Adrenal gland (tissue), 12 donors: ENCODE data around the gene CELA3B. TPM values are rescaled to one million over a fixed set of nuclear protein-coding genes. Genes with fewer than 3 reads are reported as not detected.

Source experiments
- DNase-seq, 7 donors: peaks; one replicate each; pipeline ENCODE4 v3.0.0-alpha.2; 2019 to 2020
- H3K27ac ChIP-seq, 5 donors: fragments of 200-600 bp; sonication (generic) in 4 of 5; 1 replicate in 3 of 5; 2 replicates in 2 of 5; pipeline versions ENCODE4 v1.5.1 to v1.8.0; 2016 to 2020; ENCODE audit warnings: mild to moderate bottlenecking in 1 of 5
- H3K27me3 ChIP-seq: fragments of 200-600 bp; 2 replicates; pipeline ENCODE4 v1.8.0; 2021
- H3K36me3 ChIP-seq, 2 donors: fragments of 200-600 bp; replicated peaks in 1 of 2; 1 replicate in 1 of 2; 2 replicates in 1 of 2; pipeline versions ENCODE4 v1.5.1 to v1.8.0; 2018 to 2022
- H3K4me1 ChIP-seq, 2 donors: fragments of 200-600 bp; replicated peaks in 1 of 2; 1 replicate in 1 of 2; 2 replicates in 1 of 2; pipeline versions ENCODE4 v1.5.1 to v1.8.0; 2018 to 2021
- H3K4me3 ChIP-seq, 4 donors: fragments of 200-600 bp; sonication (generic) in 3 of 4; one replicate each; pipeline ENCODE4 v1.5.1; 2016 to 2018
- H3K9me3 ChIP-seq, 3 donors: fragments of 200-600 bp; sonication (generic) in 1 of 3; replicated peaks in 1 of 3; 1 replicate in 2 of 3; 2 replicates in 1 of 3; pipeline versions ENCODE4 v1.5.1 to v1.8.0; 2016 to 2021
- CTCF ChIP-seq, 6 experiments: fragments of 450-650 bp in 4 of 6; fragments of 200-600 bp in 2 of 6; sonication (generic) in 1 of 6; IDR thresholded peaks; 1 replicate in 5 of 6; 2 replicates in 1 of 6; pipeline versions ENCODE4 v1.5.1 to v1.8.0; 2016 to 2021; ENCODE audit warnings: antibody characterized with exemption in 6 of 6, mild to moderate bottlenecking in 2 of 6, moderate library complexity in 1 of 6
- POLR2A ChIP-seq, 2 donors: fragments of 450-650 bp; IDR thresholded peaks; one replicate each; pipeline ENCODE4 v1.6.1; 2017; ENCODE audit warnings: antibody characterized with exemption in 2 of 2, mild to moderate bottlenecking in 2 of 2, moderate library complexity in 1 of 2
- WGBS, 4 donors: extraction: QIAGEN DNeasy Blood & Tissue Kit in 2 of 4; methylation state at CpG; one replicate each; pipeline versions ENCODE4 v1.1.5 to v1.1.7; 2013 to 2017; 5-methylcytosine and 5-hydroxymethylcytosine counted together
- intact Hi-C, 2 donors: fragments of 100-400 bp; cut with DNase I; formaldehyde crosslinking; loops; one replicate each; pipeline versions ENCODE4 v1.14.1 to v1.15.0; 2022 to 2023
- polyA plus RNA-seq, 3 donors: library from polyadenylated mRNA; stranded (reverse); fragments of 200-250 nt in 2 of 3; fragments of 350-450 nt in 1 of 3; fragmentation: Illumina TruSeq in 1 of 3; extraction: RNeasy Lipid Tissue Mini Kit (QIAGEN cat#74804) in 1 of 3; gene quantifications; one replicate each; pipeline ENCODE4 v1.2.3, GENCODE V29; 2013 to 2014
- total RNA-seq, 9 donors: library from RNA; depleted of rRNA in 4 of 9; stranded (reverse); fragments of >200 nt in 4 of 9; fragments of 120-200 nt in 1 of 9; fragmentation: NEBNext Ultra II Directional in 1 of 9; extraction: Animal tissue kit (Norgen Biotek cat#: 25700) in 1 of 9; gene quantifications; one replicate each; pipeline versions ENCODE4 v1.1.0 to v1.2.4, GENCODE V29; 2013 to 2023
- donor health status: healthy with polysubstance abuse.
- donor health status: Bipolar disorder and iron deficiency.
- donor health status: DM: yes; HTN: yes; CAD: no.
- donor health status: DM: no; HTN: no; CAD: no.
- donor health status: DM: no; HTN: no; CAD: no.
- donor health status: DM: yes; HTN: yes; CAD: no.

The CELA3B gene
- total and polyA plus RNA-seq, 12 donors: 0.80 to 7.0 (median 0.84) TPM; not detected in 7

DNA sequence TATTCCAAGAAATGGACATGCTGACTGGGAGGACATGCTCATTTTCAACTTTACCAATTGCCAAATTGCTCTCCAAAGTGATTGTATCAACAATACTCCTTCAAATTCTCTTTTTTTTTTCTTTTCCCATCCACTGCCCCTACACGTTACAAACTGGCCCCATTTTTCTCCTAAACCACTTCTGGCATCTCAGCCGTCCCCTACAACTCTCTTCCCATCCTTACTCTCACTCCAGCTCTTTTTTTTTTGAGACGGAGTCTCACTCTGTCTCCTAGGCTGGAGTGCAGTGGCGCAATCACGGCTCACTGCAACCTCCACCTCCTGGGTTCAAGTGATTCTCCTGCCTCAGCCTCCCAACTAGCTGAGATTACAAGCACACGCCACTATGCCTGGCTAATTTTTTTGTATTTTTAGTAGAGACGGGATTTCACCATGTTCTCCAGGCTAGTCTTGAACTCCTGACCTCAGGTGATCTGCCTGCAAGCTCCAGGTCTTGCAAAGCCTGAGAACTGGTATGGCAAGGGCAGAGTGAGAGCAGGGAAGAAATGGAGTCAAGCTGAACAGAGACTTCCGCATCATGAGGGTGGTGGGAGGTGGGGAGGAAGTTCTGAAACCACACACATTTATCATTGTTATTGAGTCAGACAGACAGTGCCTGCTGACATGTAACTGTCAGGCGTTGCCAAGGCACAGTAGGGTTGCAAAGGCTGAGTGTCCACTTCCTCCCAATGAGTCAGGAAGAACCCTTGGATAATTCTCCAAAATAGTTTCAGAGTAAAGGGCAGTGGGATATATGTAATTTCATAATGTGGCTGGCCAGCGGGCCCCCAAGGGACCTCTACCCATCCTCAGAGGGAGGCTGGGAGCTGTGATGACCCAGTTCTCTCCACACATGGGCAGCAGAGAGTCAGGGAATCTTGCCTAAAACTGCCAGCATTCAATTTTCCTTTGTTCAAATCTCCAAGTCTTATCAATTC is 42.0 kb downstream of the CELA3B start:
- Histone ChIP-seq H3K4me3 (no peak overlapping the region), H3K27ac (peak overlapping the region in 2 of 5 donors; percentile 1 to 69), H3K9me3 (no peaks in the 10 kb centered on the region), H3K4me1 (peaks cover 0 to 4% of the 10 kb centered on the region in 2 donors), H3K36me3 (no peaks in the 10 kb centered on the region), H3K27me3 (no peaks in the 10 kb centered on the region)
- WGBS, 4 donors: 51 to 54% (median 53%) methylated on average over 10 of the region's 10 CpGs
- peak in 6 of 7 donors; percentile 50 to 73 (median 57) for DNase-seq
- TF ChIP-seq POLR2A (IDR thresholded peaks at IDR 0.05): no peak
- TF ChIP-seq CTCF (IDR thresholded peaks at IDR 0.05): peak in 3 of 6 experiments; percentile 9 to 25 (median 16)
- intact Hi-C loops: no loop called here

- no peak for TF ChIP-seq CTCF (IDR thresholded peaks at IDR 0.05)
- TF ChIP-seq POLR2A (IDR thresholded peaks at IDR 0.05): no peak
- intact Hi-C loops: no loop called here
- no peak overlapping the region for H3K27ac ChIP-seq
- WGBS, 4 donors: 91 to 96% (median 93%) methylated on average over 6 of the region's 6 CpGs
- H3K36me3 ChIP-seq: no peaks in the 10 kb centered on the region
- H3K9me3 ChIP-seq: no peaks in the 10 kb centered on the region
- no peak for DNase-seq
- peaks cover 0 to 15% of the 10 kb centered on the region in 2 donors for H3K4me1 ChIP-seq
- no peaks in the 10 kb centered on the region for H3K27me3 ChIP-seq
- no peak overlapping the region for H3K4me3 ChIP-seq
These were observed 44.2 kb downstream of the CELA3B start for GRCh38 chr1:22021061-22021460.

GRCh38 chr1:22024485-22025367 is 47.9 kb downstream of the CELA3B start:
- WGBS, 4 donors: 2 to 7% (median 4%) methylated on average over 26 to 33 of the region's 33 CpGs

More at GRCh38 chr1:22024485-22025367, 47.9 kb downstream of the CELA3B start:
- peak; percentile 62 to 84 (median 74) for DNase-seq
- H3K9me3 ChIP-seq: no peaks in the 10 kb centered on the region
- H3K27me3 ChIP-seq: no peaks in the 10 kb centered on the region
- H3K4me1 ChIP-seq: peaks cover 0 to 16% of the 10 kb centered on the region in 2 donors
- no peaks in the 10 kb centered on the region for H3K36me3 ChIP-seq
- intact Hi-C loops: no loop called here
- peak overlapping the region; percentile 40 to 88 (median 78) for H3K4me3 ChIP-seq
- TF ChIP-seq CTCF (IDR thresholded peaks at IDR 0.05): peak in 1 of 6 experiments; percentile 9
- TF ChIP-seq POLR2A (IDR thresholded peaks at IDR 0.05): no peak
- peak overlapping the region; percentile 93 to 100 (median 98) for H3K27ac ChIP-seq
